Prostate gland (tissue), 2 donors: ENCODE results near the gene STAT1.

Experiments used
- CTCF ChIP-seq, 4 experiments: fragments of 200-600 bp in 2 of 4; fragments of 450-650 bp in 2 of 4; sonication (generic) in 2 of 4; IDR thresholded peaks; 1 replicate in 3 of 4; 2 replicates in 1 of 4; pipeline ENCODE4 v1.5.1; 2016 to 2019; ENCODE audit warnings: antibody characterized with exemption in 4 of 4, mild to moderate bottlenecking in 2 of 4, moderate library complexity in 2 of 4
- POLR2A ChIP-seq: fragments of 450-650 bp; IDR thresholded peaks from one replicate; pipeline ENCODE4 v1.6.1; 2016; ENCODE audit warnings: antibody characterized with exemption, mild to moderate bottlenecking

GRCh38 chr2:191003405-191004309, 10.3 kb downstream of the STAT1 start:
- TF ChIP-seq POLR2A (no peak), CTCF (IDR thresholded peaks at IDR 0.05) (no peak)
